Neural progenitor cell (in vitro differentiated cells): Measurements from ENCODE around the gene TLL2. TPM values are rescaled to one million over a fixed set of nuclear protein-coding genes. Genes with fewer than 3 reads are reported as not detected.
A peak's percentile ranks its signal among the peaks of the same experiment; 100 is the strongest.

Experiments used
- DNase-seq: peaks from one replicate; pipeline ENCODE4 v3.0.0-alpha.2; 2016; ENCODE audit warnings: low spot score
- H2AFZ ChIP-seq: fragments of 200-600 bp; sonication (generic); replicated peaks from 2 replicates; pipeline ENCODE4 v1.6.1; 2016; ENCODE audit warnings: antibody characterized with exemption
- H3F3A ChIP-seq: fragments of 200-600 bp; sonication (generic); 2 replicates; pipeline ENCODE4 v1.6.1; 2016; ENCODE audit warnings: antibody characterized with exemption, low read depth
- H3K27ac ChIP-seq: fragments of 200-600 bp; sonication (generic); 2 replicates; pipeline ENCODE4 v1.5.1; 2016; ENCODE audit warnings: mild to moderate bottlenecking
- H3K27me3 ChIP-seq: fragments of 200-600 bp; sonication (generic); 2 replicates; pipeline ENCODE4 v1.6.1; 2016; ENCODE audit warnings: mild to moderate bottlenecking, moderate library complexity
- H3K36me3 ChIP-seq: fragments of 200-600 bp; sonication (generic); 2 replicates; pipeline ENCODE4 v1.5.1; 2016
- H3K4me1 ChIP-seq: fragments of 200-600 bp; sonication (generic); 2 replicates; pipeline ENCODE4 v1.6.1; 2016; ENCODE audit warnings: mixed run types
- H3K4me2 ChIP-seq: fragments of 200-600 bp; sonication (generic); 2 replicates; pipeline ENCODE4 v1.6.1; 2016
- H3K4me3 ChIP-seq: fragments of 200-600 bp; sonication (generic); 2 replicates; pipeline ENCODE4 v1.5.1; 2016
- H3K79me2 ChIP-seq: fragments of 200-600 bp; sonication (generic); 2 replicates; pipeline ENCODE4 v1.6.1; 2016; ENCODE audit warnings: low read depth
- H3K9ac ChIP-seq: fragments of 200-600 bp; sonication (generic); 2 replicates; pipeline ENCODE4 v1.6.1; 2016
- H3K9me3 ChIP-seq: fragments of 200-600 bp; sonication (generic); 2 replicates; pipeline ENCODE4 v1.5.1; 2016; ENCODE audit warnings: low read depth
- H4K20me1 ChIP-seq: fragments of 200-600 bp; sonication (generic); 2 replicates; pipeline ENCODE4 v1.6.1; 2016; ENCODE audit warnings: low read depth
- H3K27ac Mint-ChIP-seq: 3 replicates; pipeline ENCODE4 v1.8.0; 2021; ENCODE audit warnings: mixed read lengths
- H3K27me3 Mint-ChIP-seq: 2 replicates; pipeline ENCODE4 v1.8.0; 2022; ENCODE audit warnings: low read depth, mild to moderate bottlenecking, inconsistent platforms, moderate library complexity, mixed read lengths; ENCODE audit not compliant: insufficient read depth
- H3K36me3 Mint-ChIP-seq: 3 replicates; pipeline ENCODE4 v1.8.0; 2021; ENCODE audit warnings: mixed read lengths
- H3K4me1 Mint-ChIP-seq: 3 replicates; pipeline ENCODE4 v1.8.0; 2021; ENCODE audit warnings: mixed read lengths
- H3K4me3 Mint-ChIP-seq: 3 replicates; pipeline ENCODE4 v1.8.0; 2021; ENCODE audit warnings: mild to moderate bottlenecking, moderate library complexity, mixed read lengths
- H3K9me3 Mint-ChIP-seq: 3 replicates; pipeline ENCODE4 v1.8.0; 2020; ENCODE audit warnings: mixed read lengths
- CTCF ChIP-seq: fragments of 200-600 bp; sonication (generic); IDR thresholded peaks from 2 replicates; pipeline ENCODE4 v1.5.1; 2017; ENCODE audit warnings: antibody characterized with exemption, mild to moderate bottlenecking
- EZH2 ChIP-seq: fragments of 200-600 bp; sonication (generic); IDR thresholded peaks from 2 replicates; pipeline ENCODE4 v1.6.1; 2017; ENCODE audit warnings: antibody characterized with exemption, mild to moderate bottlenecking, moderate library complexity
- EZH2phosphoT487 ChIP-seq: fragments of 200-600 bp; sonication (generic); IDR thresholded peaks from 2 replicates; pipeline ENCODE4 v1.6.1; 2017; ENCODE audit warnings: antibody characterized with exemption
- total RNA-seq: library from RNA; depleted of rRNA; stranded (reverse); fragments of >200 nt; gene quantifications from 2 replicates; pipeline ENCODE4 v1.2.3, GENCODE V29; 2015; ENCODE audit warnings: low replicate concordance

Gene TLL2
- total RNA-seq, 1 donor from 2014 or later = 0.22 TPM

- Mint-ChIP-seq H3K9me3 (no peaks in the 10 kb centered on the region), H3K36me3 (peaks cover 2% of the 10 kb centered on the region), H3K4me1 (peaks cover 21% of the 10 kb centered on the region), H3K4me3 (no peak overlapping the region), H3K27me3 (peaks cover 5% of the 10 kb centered on the region), H3K27ac (no peak overlapping the region)
- no peak overlapping the region for H3K4me3 ChIP-seq
- TF ChIP-seq EZH2phosphoT487 = no peak
- no peak for TF ChIP-seq CTCF
- TF ChIP-seq EZH2 = no peak
- H4K20me1 ChIP-seq = peaks cover 10% of the 10 kb centered on the region
- no peak overlapping the region for H2AFZ ChIP-seq
- no peaks in the 10 kb centered on the region for H3K36me3 ChIP-seq
- no peaks in the 10 kb centered on the region for H3K9me3 ChIP-seq
- H3K9ac ChIP-seq = no peak overlapping the region
- H3K79me2 ChIP-seq = no peaks in the 10 kb centered on the region
- H3F3A ChIP-seq = no peaks in the 10 kb centered on the region
- no peak overlapping the region for H3K4me2 ChIP-seq
- no peak for DNase-seq
- H3K27ac ChIP-seq = no peak overlapping the region
- H3K4me1 ChIP-seq = no peaks in the 10 kb centered on the region
- H3K27me3 ChIP-seq = no peaks in the 10 kb centered on the region
These were observed 13.7 kb downstream of the TLL2 start for GRCh38 chr10:96500050-96500449.

GRCh38 chr10:96497391-96497790, 16.3 kb downstream of the TLL2 start:
- H3K36me3 ChIP-seq = no peaks in the 10 kb centered on the region
- no peak overlapping the region for H3K27ac ChIP-seq
- no peaks in the 10 kb centered on the region for H3K79me2 ChIP-seq
- peaks cover 29% of the 10 kb centered on the region for H3K4me1 Mint-ChIP-seq
- H3K9me3 Mint-ChIP-seq = no peaks in the 10 kb centered on the region
- H3K4me1 ChIP-seq = no peaks in the 10 kb centered on the region
- peaks cover 10% of the 10 kb centered on the region for H4K20me1 ChIP-seq
- no peaks in the 10 kb centered on the region for H3K9me3 ChIP-seq
- no peaks in the 10 kb centered on the region for H3F3A ChIP-seq
- TF ChIP-seq CTCF (no peak), EZH2phosphoT487 (no peak), EZH2 (no peak)
- no peak overlapping the region for H2AFZ ChIP-seq
- no peak overlapping the region for H3K4me3 ChIP-seq
- H3K9ac ChIP-seq = no peak overlapping the region
- H3K4me2 ChIP-seq = no peak overlapping the region
- peaks cover 6% of the 10 kb centered on the region for H3K27me3 Mint-ChIP-seq
- H3K36me3 Mint-ChIP-seq = peaks cover 4% of the 10 kb centered on the region
- H3K27ac Mint-ChIP-seq = no peak overlapping the region
- DNase-seq = no peak
- no peak overlapping the region for H3K4me3 Mint-ChIP-seq
- H3K27me3 ChIP-seq = no peaks in the 10 kb centered on the region

- Mint-ChIP-seq H3K27ac (no peak overlapping the region), H3K27me3 (peaks cover 5% of the 10 kb centered on the region), H3K4me1 (peaks cover 31% of the 10 kb centered on the region), H3K9me3 (no peaks in the 10 kb centered on the region), H3K4me3 (no peak overlapping the region), H3K36me3 (peaks cover 4% of the 10 kb centered on the region)
- Histone ChIP-seq H3K4me1 (no peaks in the 10 kb centered on the region), H4K20me1 (peaks cover 10% of the 10 kb centered on the region), H2AFZ (no peak overlapping the region), H3K36me3 (no peaks in the 10 kb centered on the region), H3F3A (no peaks in the 10 kb centered on the region), H3K9ac (no peak overlapping the region), H3K9me3 (no peaks in the 10 kb centered on the region), H3K27ac (no peak overlapping the region), H3K79me2 (no peaks in the 10 kb centered on the region), H3K27me3 (no peaks in the 10 kb centered on the region), H3K4me2 (no peak overlapping the region), H3K4me3 (no peak overlapping the region)
- no peak for TF ChIP-seq CTCF
- TF ChIP-seq EZH2phosphoT487 = no peak
- no peak for TF ChIP-seq EZH2
- DNase-seq = peak; percentile 72
These were observed 17.3 kb downstream of the TLL2 start for GRCh38 chr10:96496281-96496925.
